H1 (cell line): ENCODE results near the gene HOXA10. TPM values are rescaled to one million over a fixed set of nuclear protein-coding genes. Genes with fewer than 3 reads are reported as not detected.

ENCODE experiments used
- CTCF ChIA-PET: fragments of 300-600 bp; sonication (Branson Sonifier 250); formaldehyde crosslinking; loops from one replicate; lab custom pipeline; 2021; ENCODE audit not compliant: partially characterized antibody; lab: Charles Lee
- POLR2A ChIA-PET: fragments of 300-600 bp; sonication (Branson Sonifier 250); formaldehyde crosslinking; loops from one replicate; lab custom pipeline; 2021; ENCODE audit warnings: inconsistent platforms; ENCODE audit not compliant: partially characterized antibody; lab: Charles Lee
- DNase-seq, 2 experiments: peaks; one replicate each; pipeline versions ENCODE4 v3.0.0 to v3.0.0-alpha.2; 2010 to 2022; ENCODE audit warnings: low spot score in 2 of 2, low read depth in 1 of 2, mixed read lengths in 1 of 2
- FAIRE-seq: peaks from 2 replicates; lab custom pipeline; 2011; peaks lifted over from hg19 to GRCh38; lab: Jason Lieb, UNC
- H2AFZ ChIP-seq: 2 replicates; pipeline ENCODE4 v1.8.1; 2012; ENCODE audit warnings: low read length, inconsistent platforms
- H2AK5ac ChIP-seq: 2 replicates; pipeline ENCODE4 v1.6.1; 2013; ENCODE audit warnings: low read depth, low read length
- H2BK120ac ChIP-seq: replicated peaks from 2 replicates; pipeline ENCODE3; 2013; ENCODE audit warnings: low read depth, low read length, inconsistent platforms
- H2BK12ac ChIP-seq: 2 replicates; pipeline ENCODE4 v1.6.1; 2013; ENCODE audit warnings: low read depth, low read length
- H2BK15ac ChIP-seq: 2 replicates; pipeline ENCODE4 v1.6.1; 2013; ENCODE audit warnings: low read length
- H2BK20ac ChIP-seq: 2 replicates; pipeline ENCODE4 v1.6.1; 2013; ENCODE audit warnings: low read length
- H2BK5ac ChIP-seq: 2 replicates; pipeline ENCODE4 v1.6.1; 2013; ENCODE audit warnings: low read depth, low read length
- H3K14ac ChIP-seq: 2 replicates; pipeline ENCODE4 v1.6.1; 2013; ENCODE audit warnings: inconsistent platforms; ENCODE audit not compliant: insufficient read length
- H3K18ac ChIP-seq: 2 replicates; pipeline ENCODE4 v1.6.1; 2013; ENCODE audit warnings: low read length; ENCODE audit errors: extremely low read depth
- H3K23ac ChIP-seq: 2 replicates; pipeline ENCODE4 v1.6.1; 2013; ENCODE audit warnings: inconsistent platforms; ENCODE audit not compliant: insufficient read length
- H3K23me2 ChIP-seq: 2 replicates; pipeline ENCODE4 v1.6.1; 2013; ENCODE audit warnings: low read depth, low read length
- H3K27ac ChIP-seq: 2 replicates; pipeline ENCODE4 v1.6.1; 2011; ENCODE audit warnings: low read depth, low read length, inconsistent platforms
- H3K27me3 ChIP-seq, 4 experiments: replicated peaks in 1 of 4; 1 replicate in 1 of 4; 2 replicates in 3 of 4; pipeline versions ENCODE4 v1.6.1 to v1.8.1; 2011 to 2013; ENCODE audit warnings: low read length in 3 of 4, mild to moderate bottlenecking in 3 of 4, inconsistent platforms in 2 of 4, mixed read lengths in 2 of 4, moderate library complexity in 1 of 4; ENCODE audit not compliant: control insufficient read depth in 3 of 4, insufficient read depth in 3 of 4; ENCODE audit errors: extremely low read depth in 1 of 4
- H3K36me3 ChIP-seq, 4 experiments: 2 replicates each; pipeline versions ENCODE4 v1.6.1 to v1.8.1; 2011 to 2013; ENCODE audit warnings: mild to moderate bottlenecking in 4 of 4, low read length in 3 of 4, moderate library complexity in 2 of 4, control low read depth in 1 of 4, inconsistent platforms in 1 of 4; ENCODE audit not compliant: insufficient read depth in 4 of 4, control insufficient read depth in 2 of 4
- H3K4ac ChIP-seq: replicated peaks from 2 replicates; pipeline ENCODE3; 2013; ENCODE audit warnings: low read length, low read depth, mixed read lengths, inconsistent platforms; ENCODE audit not compliant: insufficient read length
- H3K4me1 ChIP-seq, 4 experiments: replicated peaks in 1 of 4; 1 replicate in 1 of 4; 2 replicates in 3 of 4; pipeline versions ENCODE4 v1.6.1 to v1.8.1; 2011 to 2013; ENCODE audit warnings: low read length in 3 of 4, inconsistent platforms in 2 of 4, mixed read lengths in 1 of 4; ENCODE audit not compliant: insufficient read depth in 4 of 4, control insufficient read depth in 3 of 4
- H3K4me2 ChIP-seq, 2 experiments: 2 replicates each; pipeline versions ENCODE4 v1.6.1 to v1.8.1; 2011 to 2013; ENCODE audit warnings: low read depth in 2 of 2, low read length in 2 of 2, control low read depth in 1 of 2, inconsistent platforms in 1 of 2, mild to moderate bottlenecking in 1 of 2; ENCODE audit not compliant: insufficient read depth in 1 of 2
- H3K4me3 ChIP-seq, 4 experiments: fragments of 200-600, 300-600 bp in 1 of 4; sonication (generic), shearing (Covaris generic), sonication (Bioruptor Twin) in 1 of 4; 2 replicates each; pipeline versions ENCODE4 v1.5.1 to v1.8.1; 2011 to 2016; ENCODE audit warnings: low read length in 4 of 4, low read depth in 3 of 4, control low read depth in 2 of 4, inconsistent platforms in 2 of 4, mild to moderate bottlenecking in 2 of 4, mixed read lengths in 1 of 4, moderate library complexity in 1 of 4; ENCODE audit not compliant: insufficient read depth in 2 of 4; ENCODE audit errors: extremely low read depth in 1 of 4
- H3K56ac ChIP-seq: replicated peaks from 2 replicates; pipeline ENCODE3; 2013; ENCODE audit warnings: low read depth, mild to moderate bottlenecking, mixed read lengths, low read length, inconsistent platforms; ENCODE audit not compliant: insufficient read length
- H3K79me1 ChIP-seq: 2 replicates; pipeline ENCODE4 v1.6.1; 2013; ENCODE audit warnings: low read depth, low read length, control low read depth
- H3K79me2 ChIP-seq, 2 experiments: 2 replicates each; pipeline versions ENCODE4 v1.6.1 to v1.8.1; 2012 to 2013; ENCODE audit warnings: low read length in 2 of 2, mild to moderate bottlenecking in 2 of 2, inconsistent platforms in 1 of 2; ENCODE audit not compliant: insufficient read depth in 2 of 2, control insufficient read depth in 1 of 2
- H3K9ac ChIP-seq, 4 experiments: replicated peaks in 1 of 4; 1 replicate in 1 of 4; 2 replicates in 3 of 4; pipeline versions ENCODE4 v1.6.1 to v1.8.1; 2011 to 2013; ENCODE audit warnings: low read depth in 3 of 4, low read length in 3 of 4, control low read depth in 2 of 4, mild to moderate bottlenecking in 2 of 4, moderate library complexity in 2 of 4, inconsistent platforms in 1 of 4; ENCODE audit errors: extremely low read depth in 1 of 4
- H3K9me3 ChIP-seq, 2 experiments: 2 replicates each; pipeline versions ENCODE4 v1.6.1 to v1.8.1; 2012 to 2013; ENCODE audit warnings: mild to moderate bottlenecking in 2 of 2, moderate library complexity in 2 of 2, control low read depth in 1 of 2, inconsistent platforms in 1 of 2, low read depth in 1 of 2, low read length in 1 of 2, mixed read lengths in 1 of 2; ENCODE audit not compliant: insufficient read depth in 2 of 2
- H4K20me1 ChIP-seq, 2 experiments: replicated peaks in 1 of 2; 2 replicates each; pipeline versions ENCODE3 to v1.8.1; 2011 to 2013; ENCODE audit warnings: inconsistent platforms in 2 of 2, low read length in 2 of 2, mild to moderate bottlenecking in 1 of 2; ENCODE audit not compliant: insufficient read depth in 2 of 2, control insufficient read depth in 1 of 2
- H4K5ac ChIP-seq: 2 replicates; pipeline ENCODE4 v1.6.1; 2013; ENCODE audit warnings: low read length, low read depth, mixed read lengths, inconsistent platforms; ENCODE audit not compliant: insufficient read length
- H4K8ac ChIP-seq: 2 replicates; pipeline ENCODE4 v1.8.0; 2013; ENCODE audit warnings: mild to moderate bottlenecking, moderate library complexity, low read length, inconsistent platforms; ENCODE audit not compliant: insufficient read depth; ENCODE audit errors: extremely low read depth
- H4K91ac ChIP-seq: replicated peaks from 2 replicates; pipeline ENCODE3; 2013; ENCODE audit warnings: low read length, mixed read lengths, inconsistent platforms; ENCODE audit not compliant: insufficient read length
- CBX8 ChIP-seq: fragments of 300-800, 300-1000 bp; sonication (generic); IDR thresholded peaks from 2 replicates; pipeline ENCODE4 v1.7.1; 2016; ENCODE audit warnings: low read depth, low read length, borderline replicate concordance
- EZH2 ChIP-seq: fragments of 200-600 bp; sonication (generic); IDR thresholded peaks from 2 replicates; pipeline ENCODE4 v1.7.1; 2012; ENCODE audit warnings: low read depth, mild to moderate bottlenecking, moderate library complexity, low read length, inconsistent platforms; ENCODE audit not compliant: severe bottlenecking
- HDAC2 ChIP-seq, 2 experiments: fragments of 300-600 bp in 1 of 2; sonication (generic) in 1 of 2; IDR thresholded peaks; 2 replicates each; pipeline ENCODE4 v1.6.1; 2011 to 2012; ENCODE audit warnings: low read depth in 2 of 2, low read length in 2 of 2, mild to moderate bottlenecking in 2 of 2, moderate library complexity in 2 of 2, borderline replicate concordance in 1 of 2, inconsistent platforms in 1 of 2
- SIRT6 ChIP-seq: IDR thresholded peaks from one replicate; pipeline ENCODE4 v1.7.1; 2012; ENCODE audit warnings: low read length, inconsistent platforms
- WGBS, 2 experiments: shearing (Covaris generic) in 1 of 2; methylation state at CpG; one replicate each; pipeline versions ENCODE4 v1.1.6 to v1.1.7; 2013 to 2015; ENCODE audit warnings: low lambda C conversion rate in 2 of 2, mixed read lengths in 2 of 2, inconsistent platforms in 1 of 2, low coverage in 1 of 2, missing lambda C conversion rate in 1 of 2; ENCODE audit not compliant: insufficient replicate concordance in 2 of 2, insufficient coverage in 1 of 2, insufficient read length in 1 of 2; ENCODE audit errors: extremely low coverage in 1 of 2, missing lambda C conversion rate in 1 of 2; 5-methylcytosine and 5-hydroxymethylcytosine counted together
- polyA plus RNA-seq, 7 experiments: library from polyadenylated mRNA; depleted of rRNA in 3 of 7; stranded (reverse) in 5 of 7; unstranded in 2 of 7; fragments of >200 nt in 5 of 7; fragments of 200-250 nt in 2 of 7; gene quantifications; 1 replicate in 5 of 7; 2 replicates in 1 of 7; 4 replicates in 1 of 7; pipeline versions ENCODE4 v1.2.1 to v1.2.3, GENCODE V29; 2011 to 2013; ENCODE audit warnings: missing spikeins in 2 of 7, mixed read lengths in 2 of 7
- total RNA-seq: library from RNA; stranded (reverse); fragmentation: NEBNext Ultra II Directional; extraction: Animal tissue kit (Norgen Biotek cat#: 25700); gene quantifications from 2 replicates; pipeline ENCODE4 v1.2.1, GENCODE V29; 2021
- TF ChIP-seq, protein P1 (sequence below): IDR thresholded peaks from 2 replicates; pipeline ENCODE4 v1.6.1; 2011; ENCODE audit warnings: low read length, improper control_type of control experiment

Gene HOXA10
- total and polyA plus RNA-seq, 2 of the 8 experiments (the other 6 are each of a cell fraction or from before 2014, with no cell fraction given), result not detected

DNA sequence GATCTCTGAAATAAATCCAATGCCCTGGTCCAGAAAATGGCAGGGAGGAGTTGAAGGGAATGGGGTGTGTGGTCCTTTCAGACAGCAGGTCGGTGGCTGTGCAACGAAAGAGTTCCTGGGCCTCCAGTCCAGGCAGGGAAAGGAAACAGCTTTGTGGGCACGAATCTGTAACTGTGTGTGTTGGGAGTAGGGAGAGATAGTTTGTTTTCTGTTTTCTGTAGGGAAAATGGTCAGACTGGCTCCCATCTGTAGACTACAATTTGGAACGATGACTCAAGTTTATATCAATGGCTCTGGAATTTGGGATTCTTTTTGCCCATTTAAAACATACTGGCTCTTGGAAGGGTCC is 6.2 kb downstream of the HOXA10 start:
- no peak overlapping the region for H3K4ac ChIP-seq
- no peak for FAIRE-seq

More for the DNA sequence above, 6.2 kb downstream of the HOXA10 start:
- H2AK5ac ChIP-seq, result no peak overlapping the region
- 0 out of 2 replicates have a peak overlapping the region, but pooled peaks have one; percentile 71 for H2BK12ac ChIP-seq
- H2BK20ac ChIP-seq, result no peak overlapping the region
- no peaks in the 10 kb centered on the region for H3K79me2 ChIP-seq
- no peak overlapping the region for H3K18ac ChIP-seq
- POLR2A ChIA-PET, result no interaction called here
- H3K36me3 ChIP-seq, result peaks cover 0 to 17% (median 0%) of the 10 kb centered on the region in 4 experiments; a peak in 1 of 8 replicates
- H3K9me3 ChIP-seq, result peaks cover 0 to 6% of the 10 kb centered on the region in 2 experiments; a peak in 1 of 4 replicates
- H4K20me1 ChIP-seq, result peaks cover 27 to 43% of the 10 kb centered on the region in 2 experiments
- no peaks in the 10 kb centered on the region for H3K23me2 ChIP-seq
- H3K9ac ChIP-seq, result no peak overlapping the region
- no peak overlapping the region for H4K91ac ChIP-seq
- no peak overlapping the region for H2BK15ac ChIP-seq
- CTCF ChIA-PET, result interaction anchor here (0.7 to 5.2 kb wide), 9 partner anchors 8 to 486 kb away, joined by 3 to 29 read pairs (median 3); partner anchors contain the start of genes HOXA3 and HOXA5
- H2BK5ac ChIP-seq, result no peak overlapping the region
- H3K56ac ChIP-seq, result no peak overlapping the region
- no peak overlapping the region for H2BK120ac ChIP-seq
- no peak overlapping the region for H4K8ac ChIP-seq
- H4K5ac ChIP-seq, result no peak overlapping the region
- TF ChIP-seq HDAC2 (IDR thresholded peaks at IDR 0.05; ENCODE audit: borderline replicate concordance in 1 of 2, low read depth in 2 of 2, low read length in 2 of 2), result no peak
- no peak for TF ChIP-seq SIRT6
- no peak for TF ChIP-seq EZH2
- TF ChIP-seq, protein P1, sequence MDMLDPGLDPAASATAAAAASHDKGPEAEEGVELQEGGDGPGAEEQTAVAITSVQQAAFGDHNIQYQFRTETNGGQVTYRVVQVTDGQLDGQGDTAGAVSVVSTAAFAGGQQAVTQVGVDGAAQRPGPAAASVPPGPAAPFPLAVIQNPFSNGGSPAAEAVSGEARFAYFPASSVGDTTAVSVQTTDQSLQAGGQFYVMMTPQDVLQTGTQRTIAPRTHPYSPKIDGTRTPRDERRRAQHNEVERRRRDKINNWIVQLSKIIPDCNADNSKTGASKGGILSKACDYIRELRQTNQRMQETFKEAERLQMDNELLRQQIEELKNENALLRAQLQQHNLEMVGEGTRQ, result no peak
- TF ChIP-seq CBX8, result peak; percentile 62; the same call in 1 of the 2 replicates
- no peak for DNase-seq
- H2AFZ ChIP-seq, result no peak overlapping the region
- WGBS, 2 experiments, result 32% methylated on average over 4 of the region's 4 CpGs; no CpG with 5 or more reads in 1 of the 2 experiments
- H3K27me3 ChIP-seq, result peaks cover 95 to 100% (median 100%) of the 10 kb centered on the region in 4 experiments
- no peak overlapping the region for H3K23ac ChIP-seq
- H3K4me3 ChIP-seq, result no peak overlapping the region
- no peak overlapping the region for H3K4me2 ChIP-seq
- H3K4me1 ChIP-seq, result peaks cover 0 to 3% (median under 1%) of the 10 kb centered on the region in 4 experiments; a peak in 4 of 7 replicates
- no peak overlapping the region for H3K27ac ChIP-seq
- H3K14ac ChIP-seq, result no peak overlapping the region
- no peaks in the 10 kb centered on the region for H3K79me1 ChIP-seq
